ENCODE data around the gene CLEC4E.
"Not testable (repeated sequence)": the region's sequence is repeated elsewhere in the genome, so short reads cannot be mapped to it uniquely, and the experiment has no call there.

CLEC4E gene

GRCh38 chr12:8540831-8541230 lies at the start of gene CLEC4E:
Gene CLEC4E, minus strand, starts transcription at chr12:8540905. Its CDS starts 108 bp downstream, at chr12:8540797.
- H3K27me3 Mint-ChIP-seq = peaks cover 37% of the 10 kb centered on the region
- H3K9me3 Mint-ChIP-seq; DNase-seq; H3K36me3 Mint-ChIP-seq (ENCODE audit: low read depth); H3K4me1 Mint-ChIP-seq (ENCODE audit: low read depth); H3K4me3 Mint-ChIP-seq; H3K27ac Mint-ChIP-seq: not testable (repeated sequence)

- H3K9me3 Mint-ChIP-seq = no peaks in the 10 kb centered on the region
- DNase-seq = no peak
- no peak overlapping the region for H3K4me3 Mint-ChIP-seq
- no peak overlapping the region for H3K27ac Mint-ChIP-seq
- peaks cover 11% of the 10 kb centered on the region for H3K4me1 Mint-ChIP-seq (ENCODE audit: low read depth)
- H3K36me3 Mint-ChIP-seq (ENCODE audit: low read depth) = no peaks in the 10 kb centered on the region
- H3K27me3 Mint-ChIP-seq = no peaks in the 10 kb centered on the region
Observed at GRCh38 chr12:8589679-8590078, 49.0 kb upstream of the CLEC4E start.

- H3K4me3 Mint-ChIP-seq; H3K9me3 Mint-ChIP-seq; H3K4me1 Mint-ChIP-seq (ENCODE audit: low read depth); H3K27me3 Mint-ChIP-seq; H3K27ac Mint-ChIP-seq; H3K36me3 Mint-ChIP-seq (ENCODE audit: low read depth); DNase-seq: not testable (repeated sequence)
Observed at GRCh38 chr12:8584478-8584877, 43.8 kb upstream of the CLEC4E start.

GRCh38 chr12:8584004-8584403 lies 43.3 kb upstream of the CLEC4E start:
- no peak for DNase-seq
- Mint-ChIP-seq H3K27me3 (no peaks in the 10 kb centered on the region), H3K27ac (no peak overlapping the region), H3K4me3 (no peak overlapping the region), H3K9me3 (no peaks in the 10 kb centered on the region), H3K36me3 (ENCODE audit: low read depth) (no peaks in the 10 kb centered on the region), H3K4me1 (ENCODE audit: low read depth) (peaks cover 3% of the 10 kb centered on the region)

- no peak for DNase-seq
- Mint-ChIP-seq H3K36me3 (ENCODE audit: low read depth) (no peaks in the 10 kb centered on the region), H3K4me3 (no peak overlapping the region)
Observed at GRCh38 chr12:8581098-8581784, 40.5 kb upstream of the CLEC4E start.

GRCh38 chr12:8577879-8578278 lies 37.2 kb upstream of the CLEC4E start:
- DNase-seq = no peak
- Mint-ChIP-seq H3K27me3 (no peaks in the 10 kb centered on the region), H3K27ac (no peak overlapping the region), H3K4me1 (ENCODE audit: low read depth) (peaks cover 7% of the 10 kb centered on the region), H3K4me3 (no peak overlapping the region), H3K9me3 (no peaks in the 10 kb centered on the region), H3K36me3 (ENCODE audit: low read depth) (no peaks in the 10 kb centered on the region)

More at GRCh38 chr12:8581098-8581784, 40.5 kb upstream of the CLEC4E start:
- peaks cover 5% of the 10 kb centered on the region for H3K4me1 Mint-ChIP-seq (ENCODE audit: low read depth)
- H3K27ac Mint-ChIP-seq = no peak overlapping the region
- no peaks in the 10 kb centered on the region for H3K27me3 Mint-ChIP-seq
- no peaks in the 10 kb centered on the region for H3K9me3 Mint-ChIP-seq

- H3K9me3 Mint-ChIP-seq = no peaks in the 10 kb centered on the region
- H3K4me3 Mint-ChIP-seq = no peak overlapping the region
- H3K27me3 Mint-ChIP-seq = no peaks in the 10 kb centered on the region
- DNase-seq = no peak
- peaks cover 13% of the 10 kb centered on the region for H3K4me1 Mint-ChIP-seq (ENCODE audit: low read depth)
- no peaks in the 10 kb centered on the region for H3K36me3 Mint-ChIP-seq (ENCODE audit: low read depth)
- peak overlapping the region; percentile 15 for H3K27ac Mint-ChIP-seq
Observed at GRCh38 chr12:8572507-8572906, 31.8 kb upstream of the CLEC4E start.

GRCh38 chr12:8566525-8566924 lies 25.8 kb upstream of the CLEC4E start:
- H3K36me3 Mint-ChIP-seq (ENCODE audit: low read depth) = no peaks in the 10 kb centered on the region

GRCh38 chr12:8566052-8566451 lies 25.3 kb upstream of the CLEC4E start:
- DNase-seq; H3K27me3 Mint-ChIP-seq; H3K4me1 Mint-ChIP-seq (ENCODE audit: low read depth); H3K36me3 Mint-ChIP-seq (ENCODE audit: low read depth); H3K27ac Mint-ChIP-seq; H3K4me3 Mint-ChIP-seq: not testable (repeated sequence)
- peaks cover 12% of the 10 kb centered on the region for H3K9me3 Mint-ChIP-seq

More at GRCh38 chr12:8566525-8566924, 25.8 kb upstream of the CLEC4E start:
- Mint-ChIP-seq H3K9me3 (peaks cover 12% of the 10 kb centered on the region), H3K4me1 (ENCODE audit: low read depth) (no peaks in the 10 kb centered on the region), H3K4me3 (no peak overlapping the region), H3K27ac (no peak overlapping the region), H3K27me3 (peaks cover 4% of the 10 kb centered on the region)
- no peak for DNase-seq

- no peak overlapping the region for H3K4me3 Mint-ChIP-seq
- H3K4me1 Mint-ChIP-seq (ENCODE audit: low read depth) = no peaks in the 10 kb centered on the region
- peaks cover 12% of the 10 kb centered on the region for H3K9me3 Mint-ChIP-seq
- peaks cover 9% of the 10 kb centered on the region for H3K27me3 Mint-ChIP-seq
- H3K36me3 Mint-ChIP-seq (ENCODE audit: low read depth) = no peaks in the 10 kb centered on the region
- no peak for DNase-seq
- H3K27ac Mint-ChIP-seq = no peak overlapping the region
Observed at GRCh38 chr12:8564656-8565055, 24.0 kb upstream of the CLEC4E start.

GRCh38 chr12:8563356-8563755 lies 22.7 kb upstream of the CLEC4E start:
- H3K27me3 Mint-ChIP-seq = peaks cover 9% of the 10 kb centered on the region
- H3K4me1 Mint-ChIP-seq (ENCODE audit: low read depth) = no peaks in the 10 kb centered on the region
- DNase-seq = no peak
- H3K36me3 Mint-ChIP-seq (ENCODE audit: low read depth) = no peaks in the 10 kb centered on the region
- H3K9me3 Mint-ChIP-seq = peaks cover 12% of the 10 kb centered on the region
- H3K4me3 Mint-ChIP-seq = no peak overlapping the region
- no peak overlapping the region for H3K27ac Mint-ChIP-seq

GRCh38 chr12:8562310-8562709 lies 21.6 kb upstream of the CLEC4E start:
- no peak for DNase-seq
- Mint-ChIP-seq H3K27me3 (peaks cover 9% of the 10 kb centered on the region), H3K4me1 (ENCODE audit: low read depth) (no peaks in the 10 kb centered on the region), H3K9me3 (peaks cover 11% of the 10 kb centered on the region), H3K36me3 (ENCODE audit: low read depth) (no peaks in the 10 kb centered on the region), H3K4me3 (no peak overlapping the region), H3K27ac (no peak overlapping the region)

- H3K4me3 Mint-ChIP-seq = no peak overlapping the region
- peaks cover 9% of the 10 kb centered on the region for H3K9me3 Mint-ChIP-seq
- H3K4me1 Mint-ChIP-seq (ENCODE audit: low read depth) = peaks cover 3% of the 10 kb centered on the region
- peaks cover 6% of the 10 kb centered on the region for H3K27me3 Mint-ChIP-seq
- no peak overlapping the region for H3K27ac Mint-ChIP-seq
- no peak for DNase-seq
- H3K36me3 Mint-ChIP-seq (ENCODE audit: low read depth) = no peaks in the 10 kb centered on the region
Observed at GRCh38 chr12:8561011-8561410, 20.3 kb upstream of the CLEC4E start.

GRCh38 chr12:8559676-8560075 lies 19.0 kb upstream of the CLEC4E start:
- H3K4me1 Mint-ChIP-seq (ENCODE audit: low read depth) = peaks cover 3% of the 10 kb centered on the region
- no peaks in the 10 kb centered on the region for H3K36me3 Mint-ChIP-seq (ENCODE audit: low read depth)
- H3K4me3 Mint-ChIP-seq = no peak overlapping the region
- H3K27me3 Mint-ChIP-seq = peaks cover 5% of the 10 kb centered on the region
- no peak for DNase-seq
- no peak overlapping the region for H3K27ac Mint-ChIP-seq
- H3K9me3 Mint-ChIP-seq = peaks cover 9% of the 10 kb centered on the region

GRCh38 chr12:8556531-8557097 lies 15.9 kb upstream of the CLEC4E start:
- no peak for DNase-seq
- no peaks in the 10 kb centered on the region for H3K9me3 Mint-ChIP-seq
- peaks cover 5% of the 10 kb centered on the region for H3K27me3 Mint-ChIP-seq
- H3K4me1 Mint-ChIP-seq (ENCODE audit: low read depth) = peaks cover 3% of the 10 kb centered on the region
- H3K4me3 Mint-ChIP-seq = no peak overlapping the region
- H3K36me3 Mint-ChIP-seq (ENCODE audit: low read depth) = no peaks in the 10 kb centered on the region
- no peak overlapping the region for H3K27ac Mint-ChIP-seq
